Kidney (tissue), 14 donors: Measurements from ENCODE around the gene CRK. TPM values are rescaled to one million over a fixed set of nuclear protein-coding genes. Genes with fewer than 3 reads are reported as not detected.

Experiments used
- DNase-seq, 5 donors: peaks; one replicate each; pipeline ENCODE4 v3.0.0-alpha.2; 2013 to 2020
- FAIRE-seq: peaks from 2 replicates; lab custom pipeline; 2012; peaks lifted over from hg19 to GRCh38; lab: Jason Lieb, UNC
- H3K27ac ChIP-seq, 2 donors: one replicate each; pipeline ENCODE4 v1.7.0; 2013; ENCODE audit warnings: low read depth in 2 of 2, low read length in 2 of 2, inconsistent platforms in 1 of 2
- H3K27me3 ChIP-seq: one replicate; pipeline ENCODE4 v1.7.1; 2013; ENCODE audit warnings: low read length, inconsistent platforms; ENCODE audit not compliant: control insufficient read depth, insufficient read depth
- H3K36me3 ChIP-seq, 3 donors: one replicate each; pipeline versions ENCODE4 v1.7.0 to v1.7.1; 2013; ENCODE audit warnings: low read length in 3 of 3, control low read depth in 1 of 3, inconsistent platforms in 1 of 3; ENCODE audit not compliant: insufficient read depth in 3 of 3, control insufficient read depth in 2 of 3
- H3K4me1 ChIP-seq, 3 donors: one replicate each; pipeline versions ENCODE4 v1.7.0 to v1.7.1; 2013; ENCODE audit warnings: low read length in 3 of 3, inconsistent platforms in 1 of 3, low read depth in 1 of 3; ENCODE audit not compliant: control insufficient read depth in 2 of 3, insufficient read depth in 2 of 3
- H3K4me3 ChIP-seq, 3 donors: one replicate each; pipeline versions ENCODE4 v1.7.0 to v1.8.1; 2013; ENCODE audit warnings: low read length in 3 of 3, control low read depth in 1 of 3, inconsistent platforms in 1 of 3
- H3K9ac ChIP-seq, 3 donors: one replicate each; pipeline versions ENCODE4 v1.7.0 to v1.7.1; 2013; ENCODE audit warnings: low read length in 3 of 3, control low read depth in 1 of 3, inconsistent platforms in 1 of 3
- H3K9me3 ChIP-seq, 3 donors: one replicate each; pipeline versions ENCODE4 v1.7.0 to v1.7.1; 2013; ENCODE audit warnings: low read length in 3 of 3, control low read depth in 1 of 3, inconsistent platforms in 1 of 3; ENCODE audit not compliant: control insufficient read depth in 2 of 3, insufficient read depth in 1 of 3
- CTCF ChIP-seq: IDR thresholded peaks from 3 replicates; pipeline ENCODE4 v1.5.1; 2012; ENCODE audit warnings: mild to moderate bottlenecking, moderate library complexity, borderline replicate concordance; ENCODE audit not compliant: insufficient read depth; ENCODE audit errors: extremely low read depth
- intact Hi-C: fragments of 100-400 bp; cut with DNase I; formaldehyde crosslinking; loops from one replicate; pipeline ENCODE4 v1.11.1; 2022
- polyA plus RNA-seq: library from polyadenylated mRNA; stranded (reverse); fragments of 350-450 nt; fragmentation: Illumina TruSeq; extraction: RNeasy Lipid Tissue Mini Kit (QIAGEN cat#74804); gene quantifications from one replicate; pipeline ENCODE4 v1.2.3, GENCODE V29; 2014; ENCODE audit warnings: low read depth, low replicate concordance; ENCODE audit not compliant: insufficient read depth
- total RNA-seq: library from RNA; stranded (reverse); fragmentation: NEBNext Ultra II Directional; extraction: Animal tissue kit (Norgen Biotek cat#: 25700); gene quantifications from one replicate; pipeline ENCODE4 v1.2.1, GENCODE V29; 2021
- donor health status: control.
- donor health status: control.
- donor health status: control.
- donor health status: control.
- donor health status: control.
- donor health status: DM: yes; HTN: yes; CAD: no.
- donor health status: Normal renal cell carcinoma (clear cell type).

Gene CRK
- total and polyA plus RNA-seq, 2 donors from 2014 or later: 26.8 to 61.3 TPM

- intact Hi-C loops: no loop called here
- no peak overlapping the region for H3K27ac ChIP-seq
- no peak for TF ChIP-seq CTCF
Measured at GRCh38 chr17:1470755-1471462, 14.9 kb upstream of the CRK start.

DNA sequence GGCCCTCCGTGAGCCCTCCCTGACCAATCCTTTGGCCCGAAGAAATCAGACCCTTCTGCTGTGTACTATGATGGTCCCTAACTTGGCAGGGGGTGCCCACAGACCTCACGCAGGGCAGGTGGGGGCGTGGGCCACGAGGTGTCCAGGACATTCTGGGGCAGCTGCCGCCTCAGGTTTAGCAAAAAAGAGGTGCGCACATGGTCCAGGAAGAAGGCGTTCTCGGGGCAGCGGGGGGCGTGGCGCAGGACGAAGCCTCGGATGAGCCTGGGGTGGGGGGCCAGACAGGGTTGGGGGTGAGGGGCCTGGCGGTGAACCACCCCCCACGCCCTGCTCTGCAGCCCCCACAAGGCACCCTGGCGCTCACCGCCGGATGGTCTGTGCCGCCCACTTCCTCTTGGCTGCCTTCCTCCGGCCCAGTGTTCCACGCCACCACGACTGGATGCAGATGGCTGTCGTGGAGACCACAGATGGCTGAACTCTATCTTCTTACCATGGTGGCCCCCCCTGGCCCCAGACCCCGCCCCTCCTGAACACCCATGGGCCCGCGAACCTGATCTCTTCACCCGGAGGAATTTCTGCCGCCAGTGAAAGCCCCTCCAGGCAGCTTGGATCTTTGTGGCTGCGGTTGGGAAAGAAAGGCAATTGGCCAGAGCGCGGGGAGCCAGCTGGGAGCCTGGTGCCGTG is 14.2 kb upstream of the CRK start:
- peaks cover 0 to 29% (median 14%) of the 10 kb centered on the region in 3 donors for H3K36me3 ChIP-seq
- DNase-seq (no peak), FAIRE-seq (no peak)
- no peak overlapping the region for H3K27ac ChIP-seq
- intact Hi-C loops: no loop called here
- no peaks in the 10 kb centered on the region for H3K4me1 ChIP-seq
- TF ChIP-seq CTCF: no peak
- no peak overlapping the region for H3K4me3 ChIP-seq
- no peak overlapping the region for H3K9ac ChIP-seq
- no peaks in the 10 kb centered on the region for H3K27me3 ChIP-seq
- H3K9me3 ChIP-seq: no peaks in the 10 kb centered on the region

More at GRCh38 chr17:1470755-1471462, 14.9 kb upstream of the CRK start:
- no peaks in the 10 kb centered on the region for H3K27me3 ChIP-seq
- no peaks in the 10 kb centered on the region for H3K9me3 ChIP-seq
- no peak overlapping the region for H3K9ac ChIP-seq
- no peaks in the 10 kb centered on the region for H3K4me1 ChIP-seq
- no peak for DNase-seq
- H3K36me3 ChIP-seq: peaks cover 0 to 32% (median 14%) of the 10 kb centered on the region in 3 donors
- no peak overlapping the region for H3K4me3 ChIP-seq
- no peak for FAIRE-seq

- FAIRE-seq (no peak), DNase-seq (no peak)
- Histone ChIP-seq H3K27me3 (no peaks in the 10 kb centered on the region), H3K4me1 (no peaks in the 10 kb centered on the region), H3K27ac (no peak overlapping the region), H3K9me3 (no peaks in the 10 kb centered on the region), H3K36me3 (peaks cover 0 to 31% (median 14%) of the 10 kb centered on the region in 3 donors), H3K9ac (no peak overlapping the region), H3K4me3 (no peak overlapping the region)
- TF ChIP-seq CTCF: no peak
- intact Hi-C loops: no loop called here
Measured at GRCh38 chr17:1469231-1469852, 13.3 kb upstream of the CRK start.
